HG03469 (cell line): ENCODE measurements around the gene HERPUD1.
"Not testable (repeated sequence)": the region's sequence is repeated elsewhere in the genome, so short reads cannot be mapped to it uniquely, and the experiment has no call there.

Experiments
- ATAC-seq: cut with Tn5 transposase; IDR thresholded peaks from one replicate; pipeline ENCODE4 v1.9.1; 2021; ENCODE audit warnings: mild to moderate bottlenecking, moderate library complexity, moderate number of reproducible peaks; ENCODE audit not compliant: unreplicated experiment

The HERPUD1 gene

DNA sequence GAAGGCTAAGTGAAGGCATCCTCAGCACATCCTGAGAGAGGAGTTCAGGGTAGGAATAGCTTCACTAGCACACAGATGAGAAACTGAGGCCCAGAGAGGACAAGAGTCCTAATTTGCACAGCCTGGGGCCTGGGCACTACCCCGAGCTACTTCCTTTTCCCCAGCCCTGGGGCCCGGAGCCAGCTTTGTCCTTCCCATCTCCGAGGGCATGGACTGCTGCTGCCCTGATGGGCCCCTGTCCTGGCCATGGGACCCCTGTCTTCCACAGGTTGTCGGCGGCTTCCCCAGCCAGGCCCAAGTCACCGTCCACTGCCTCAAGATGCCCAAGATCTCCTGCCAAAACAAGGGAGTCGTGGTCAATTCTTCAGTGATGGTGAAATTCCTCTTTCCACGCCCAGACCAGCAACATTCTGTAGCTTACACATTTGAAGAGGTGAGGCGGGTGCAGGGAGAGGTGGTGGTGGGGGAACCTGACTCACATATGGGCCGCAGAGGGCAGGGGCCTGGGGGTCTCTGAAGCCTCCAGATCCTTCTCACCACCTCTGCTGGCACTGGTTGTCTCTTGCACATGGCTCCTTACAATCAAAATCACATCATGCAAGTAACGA, 46.0 kb downstream of the HERPUD1 start:
- no peak for ATAC-seq

DNA sequence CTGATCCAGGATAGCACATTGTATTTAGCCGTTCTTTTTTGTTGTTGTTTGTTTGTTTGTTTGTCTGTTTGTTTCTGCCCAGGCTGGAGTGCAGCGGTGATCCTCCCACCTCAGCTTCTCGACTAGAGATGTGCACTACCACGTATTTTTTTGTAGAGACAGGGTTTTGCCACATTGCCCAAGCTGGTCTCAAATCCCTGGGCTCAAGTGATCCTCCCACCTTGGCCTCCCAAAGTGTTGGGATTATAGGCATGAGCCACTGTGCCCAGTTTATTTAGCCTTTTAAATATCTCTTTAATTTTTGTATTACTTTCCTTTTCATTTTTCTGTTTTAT, 48.2 kb downstream of the HERPUD1 start:
- no peak for ATAC-seq

DNA sequence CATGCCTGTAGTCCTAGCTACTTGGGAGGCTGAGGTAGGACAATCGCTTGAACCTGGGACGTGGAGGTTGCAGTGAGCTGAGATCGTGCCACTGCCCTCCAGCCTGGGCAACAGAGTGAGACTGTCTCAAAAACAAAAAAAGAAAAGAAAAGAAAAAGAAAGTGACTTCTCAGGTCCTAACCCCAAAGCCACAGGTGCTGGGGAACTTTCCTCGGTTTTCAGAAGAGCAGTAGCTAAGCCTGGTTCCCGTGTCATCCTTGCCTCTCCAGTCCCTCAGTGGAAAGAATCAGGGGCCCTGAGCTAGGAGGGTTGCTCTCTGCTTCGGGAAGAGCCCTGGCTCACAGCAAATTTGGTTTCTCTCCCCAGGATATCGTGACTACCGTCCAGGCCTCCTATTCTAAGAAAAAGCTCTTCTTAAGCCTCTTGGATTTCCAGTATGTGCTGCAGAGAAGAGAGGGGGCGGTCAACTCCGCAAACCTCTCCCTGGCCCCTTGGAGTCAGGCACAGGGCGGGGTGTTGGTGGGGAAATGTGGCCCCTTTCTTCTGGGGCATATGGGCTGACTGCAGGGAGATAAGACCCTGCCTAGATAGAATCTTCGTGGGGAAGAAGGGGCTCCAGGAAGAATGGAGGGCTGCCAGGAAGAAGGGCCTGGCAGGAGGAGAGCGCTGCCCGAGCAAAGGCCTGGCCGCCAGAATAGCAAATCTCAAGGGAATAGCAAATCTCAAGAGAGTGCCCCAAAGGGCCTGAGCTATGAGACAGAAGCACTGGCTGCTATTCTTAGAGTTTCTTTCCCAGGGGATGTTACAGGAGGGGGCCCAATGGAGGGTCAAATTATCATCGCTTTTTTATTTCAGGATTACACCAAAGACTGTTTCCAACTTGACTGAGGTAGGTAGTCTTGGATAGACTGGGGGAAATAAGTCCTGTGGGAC, 49.1 kb downstream of the HERPUD1 start:
- no peak for ATAC-seq

DNA sequence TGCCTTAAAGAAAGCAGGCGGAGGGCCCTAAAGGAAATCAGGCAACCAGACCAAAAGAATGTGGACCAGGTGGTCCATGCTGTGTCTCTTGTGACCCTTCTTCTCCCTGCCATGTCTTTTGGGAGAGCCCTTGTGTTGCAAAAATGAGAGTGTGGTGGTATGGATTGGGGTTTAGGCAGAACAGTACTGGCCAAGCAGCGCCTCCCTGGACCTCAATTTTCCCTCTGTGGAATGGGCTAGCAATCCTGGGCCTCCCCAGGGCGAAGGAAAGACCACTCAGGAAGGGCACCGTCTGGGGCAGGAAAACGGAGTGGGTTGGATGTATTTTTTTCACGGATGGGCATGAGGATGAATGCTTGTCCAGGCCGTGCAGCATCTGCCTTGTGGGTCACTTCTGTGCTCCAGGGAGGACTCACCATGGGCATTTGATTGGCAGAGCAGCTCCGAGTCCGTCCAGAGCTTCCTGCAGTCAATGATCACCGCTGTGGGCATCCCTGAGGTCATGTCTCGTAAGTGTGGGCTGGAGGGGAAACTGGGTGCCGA, 49.9 kb downstream of the HERPUD1 start:
- no peak for ATAC-seq

DNA sequence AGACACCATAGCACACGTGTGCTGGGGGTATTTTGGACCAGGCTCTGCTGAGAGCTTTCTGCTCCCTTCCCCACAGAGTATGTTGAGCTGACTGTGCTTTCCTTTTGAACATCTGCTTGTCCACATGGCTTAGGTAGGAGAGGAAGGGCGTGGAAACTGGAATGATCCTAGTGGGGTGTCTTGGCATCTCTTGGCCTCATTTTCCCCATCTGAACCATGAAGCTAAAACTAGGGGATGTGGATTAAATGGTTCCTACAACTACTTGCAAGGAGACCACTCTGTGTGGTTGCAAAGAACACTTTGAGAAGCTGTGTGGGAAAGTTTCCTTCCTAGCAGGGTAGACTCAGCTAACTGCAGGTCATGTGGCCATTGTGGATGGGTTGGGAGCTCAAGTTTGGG, 50.8 kb downstream of the HERPUD1 start:
- ATAC-seq, result no peak

DNA sequence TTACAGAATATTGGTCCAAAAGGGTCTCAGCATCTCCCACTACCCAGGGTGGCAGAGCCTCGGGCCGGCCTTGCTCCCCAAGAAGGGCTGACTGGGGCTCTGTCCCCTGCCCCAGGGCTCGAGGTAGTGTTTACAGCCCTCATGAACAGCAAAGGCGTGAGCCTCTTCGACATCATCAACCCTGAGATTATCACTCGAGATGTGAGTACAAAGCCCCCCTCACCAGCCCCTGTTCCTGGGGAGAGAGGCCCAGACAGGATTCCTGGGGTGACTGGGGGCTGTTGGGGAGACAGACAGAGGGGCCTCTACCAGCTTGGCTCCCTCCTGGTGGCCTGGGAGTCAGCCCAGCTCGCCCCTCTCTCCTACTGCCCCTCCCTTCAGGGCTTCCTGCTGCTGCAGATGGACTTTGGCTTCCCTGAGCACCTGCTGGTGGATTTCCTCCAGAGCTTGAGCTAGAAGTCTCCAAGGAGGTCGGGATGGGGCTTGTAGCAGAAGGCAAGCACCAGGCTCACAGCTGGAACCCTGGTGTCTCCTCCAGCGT, 51.3 kb downstream of the HERPUD1 start:
- ATAC-seq, result no peak

DNA sequence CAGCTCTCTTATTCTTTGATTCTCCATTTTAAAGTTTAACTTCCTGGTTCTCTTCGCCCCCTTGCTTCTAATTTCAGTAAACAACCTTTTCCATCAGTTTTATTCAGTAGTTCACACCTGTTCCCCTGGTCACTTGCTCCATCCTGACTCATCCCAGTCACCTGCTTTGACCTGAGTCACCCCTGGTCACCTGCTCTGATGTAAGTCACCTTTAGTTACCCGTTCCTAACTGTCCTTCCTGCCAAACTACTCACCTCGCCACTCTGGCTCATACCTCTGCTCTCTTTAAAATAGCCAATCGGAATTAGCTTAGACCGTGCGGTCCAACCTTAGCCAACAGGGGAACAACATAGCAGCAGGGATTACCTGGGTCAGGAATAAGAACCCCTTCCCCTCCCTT, 52.7 kb downstream of the HERPUD1 start:
- ATAC-seq, result no peak

DNA sequence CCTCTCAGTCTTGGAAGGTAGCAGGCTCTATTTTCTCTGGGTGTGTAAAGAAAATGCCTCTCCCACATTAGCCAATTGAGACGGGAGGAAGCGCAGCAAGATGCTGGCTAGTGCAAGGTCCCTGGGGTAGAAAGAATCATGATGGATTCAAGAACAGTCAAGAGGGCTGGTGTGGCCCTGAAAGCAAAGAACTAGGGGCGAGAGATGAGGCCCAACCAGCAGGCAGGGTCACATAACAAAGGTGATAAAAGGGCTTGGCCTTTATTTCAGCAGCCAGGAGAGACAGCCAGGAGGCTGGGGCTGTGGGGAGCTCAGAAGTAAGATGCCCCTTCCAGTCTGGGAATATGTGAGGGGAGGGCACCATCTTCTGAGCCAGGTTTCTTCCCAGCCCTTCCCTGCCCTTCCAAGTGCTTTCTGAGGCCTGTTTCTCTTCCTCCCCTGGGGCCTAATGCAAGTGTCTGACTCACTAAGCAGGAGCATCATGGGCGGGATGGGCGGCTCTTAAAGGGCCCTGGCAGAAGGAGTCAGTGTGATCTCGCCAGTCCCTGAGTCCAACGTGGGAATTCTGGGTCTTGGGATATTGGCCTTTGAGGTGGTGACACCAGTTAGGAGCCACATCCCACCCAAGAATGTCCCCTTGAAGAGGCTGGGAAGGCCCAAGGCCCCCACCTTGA, 53.5 kb downstream of the HERPUD1 start:
- ATAC-seq, result no peak

DNA sequence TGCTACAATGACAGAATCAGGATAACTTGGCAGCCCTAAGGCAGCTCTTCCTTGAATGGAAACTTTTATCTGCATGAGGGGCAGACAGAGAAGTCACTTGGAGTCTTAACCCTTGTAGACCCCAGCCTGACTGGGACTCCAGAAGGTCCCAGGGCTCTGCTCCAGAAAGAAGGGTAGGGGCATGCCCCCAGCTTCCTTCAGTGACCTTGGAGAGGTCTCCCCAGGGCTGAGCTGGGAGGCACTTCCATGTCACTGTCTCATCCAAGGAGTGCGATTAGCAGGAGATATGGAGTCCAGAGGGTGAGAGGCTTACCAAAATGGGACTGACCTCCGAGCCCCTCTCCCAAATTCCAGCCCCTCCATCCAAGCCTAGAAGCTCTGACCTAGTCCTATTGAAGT, 54.0 kb downstream of the HERPUD1 start:
- ATAC-seq, result no peak

DNA sequence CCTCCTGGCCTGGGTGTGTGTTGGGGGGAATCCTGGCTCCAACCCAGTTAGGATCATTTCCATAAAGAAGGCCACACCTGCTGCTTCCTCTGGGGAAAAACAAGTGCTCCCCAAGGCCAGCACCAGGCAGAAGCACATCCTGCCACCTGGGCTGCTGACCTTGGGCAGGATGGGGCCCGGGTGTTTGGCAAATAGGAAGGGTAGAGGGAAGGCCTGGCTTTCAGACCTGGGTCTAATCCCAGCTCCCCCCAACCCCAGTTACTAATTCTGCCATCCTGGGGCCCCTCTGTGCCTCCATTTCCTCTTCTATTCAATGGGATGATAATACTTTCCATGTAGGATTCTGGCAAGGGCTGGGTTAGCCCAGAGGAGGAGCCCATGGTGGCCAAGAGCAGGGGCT, 54.4 kb downstream of the HERPUD1 start:
- no peak for ATAC-seq

DNA sequence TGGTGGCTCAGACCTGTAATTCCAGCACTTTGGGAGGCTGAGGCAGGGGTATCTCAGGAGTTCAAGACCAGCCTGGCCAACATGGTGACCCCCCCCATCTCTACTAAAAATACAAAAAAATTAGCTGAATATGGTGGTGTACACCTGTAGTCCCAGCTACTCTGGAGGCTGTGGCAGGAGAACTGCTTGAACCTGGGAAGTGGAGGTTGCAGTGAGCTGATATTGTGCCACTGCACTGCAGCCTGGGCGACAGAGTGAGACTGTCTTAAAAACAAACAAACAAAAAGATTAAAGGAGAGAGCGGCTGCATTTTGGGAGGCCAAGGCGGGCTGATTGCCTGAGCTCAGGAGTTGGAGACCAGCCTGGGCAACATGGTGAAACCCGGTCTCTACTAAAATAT, 55.0 kb downstream of the HERPUD1 start:
- ATAC-seq, result not testable (repeated sequence)

DNA sequence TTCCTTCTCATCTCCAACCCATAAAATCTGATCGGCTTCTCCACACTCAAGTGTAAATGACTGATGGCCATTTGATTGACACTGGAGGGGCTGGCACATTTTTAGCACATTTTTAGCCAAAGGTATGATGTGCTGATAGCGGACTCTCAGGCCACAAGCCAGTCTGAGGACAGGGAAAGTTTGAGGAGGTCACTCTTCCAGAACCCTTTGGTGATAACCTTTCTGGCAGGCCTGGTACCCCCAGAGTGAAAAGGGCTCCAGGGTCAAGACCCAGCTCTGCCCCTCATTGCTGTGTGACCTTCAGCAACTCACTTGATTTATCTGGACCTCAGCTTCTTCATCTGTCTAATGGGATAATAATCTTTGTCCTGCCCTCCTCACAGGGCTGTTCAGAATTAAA, 55.8 kb downstream of the HERPUD1 start:
- no peak for ATAC-seq

DNA sequence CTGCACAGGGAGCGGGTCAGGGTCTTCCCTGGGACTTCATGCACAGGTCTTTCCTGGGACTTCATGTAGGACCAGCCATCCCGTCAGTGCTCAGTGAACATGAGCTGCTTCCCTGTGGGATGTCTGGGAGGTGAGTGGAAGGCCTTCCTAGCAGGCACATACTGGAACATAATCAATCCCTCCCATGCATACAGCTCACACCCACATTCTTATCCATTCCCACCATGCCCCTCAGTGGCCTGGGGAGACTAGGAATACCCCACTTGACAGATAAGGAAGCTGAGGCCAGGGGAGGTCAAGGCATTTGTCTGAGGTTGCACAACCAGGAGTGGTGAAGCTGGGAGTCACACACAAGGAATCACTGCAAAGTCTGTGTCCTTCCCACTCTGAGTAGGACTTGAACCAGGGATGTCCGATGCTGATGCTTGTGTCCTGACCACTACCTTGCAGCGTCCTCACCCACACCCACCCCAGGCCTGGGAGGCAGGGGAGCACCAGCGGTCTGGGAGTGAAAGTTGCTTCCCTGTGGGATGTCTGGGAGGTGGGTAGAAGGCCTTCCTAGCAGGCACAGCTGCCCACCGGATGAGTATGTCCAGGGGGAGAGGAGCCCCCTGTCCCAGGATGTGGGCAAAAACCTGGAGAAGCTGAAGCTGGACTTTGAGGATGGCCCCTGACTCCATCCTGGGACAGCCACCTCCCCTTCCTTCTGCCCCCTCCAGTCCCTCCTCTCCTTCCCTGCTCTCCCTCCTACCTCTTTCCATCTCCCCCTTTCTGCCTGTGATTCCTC, 56.4 kb downstream of the HERPUD1 start:
- ATAC-seq, result no peak

DNA sequence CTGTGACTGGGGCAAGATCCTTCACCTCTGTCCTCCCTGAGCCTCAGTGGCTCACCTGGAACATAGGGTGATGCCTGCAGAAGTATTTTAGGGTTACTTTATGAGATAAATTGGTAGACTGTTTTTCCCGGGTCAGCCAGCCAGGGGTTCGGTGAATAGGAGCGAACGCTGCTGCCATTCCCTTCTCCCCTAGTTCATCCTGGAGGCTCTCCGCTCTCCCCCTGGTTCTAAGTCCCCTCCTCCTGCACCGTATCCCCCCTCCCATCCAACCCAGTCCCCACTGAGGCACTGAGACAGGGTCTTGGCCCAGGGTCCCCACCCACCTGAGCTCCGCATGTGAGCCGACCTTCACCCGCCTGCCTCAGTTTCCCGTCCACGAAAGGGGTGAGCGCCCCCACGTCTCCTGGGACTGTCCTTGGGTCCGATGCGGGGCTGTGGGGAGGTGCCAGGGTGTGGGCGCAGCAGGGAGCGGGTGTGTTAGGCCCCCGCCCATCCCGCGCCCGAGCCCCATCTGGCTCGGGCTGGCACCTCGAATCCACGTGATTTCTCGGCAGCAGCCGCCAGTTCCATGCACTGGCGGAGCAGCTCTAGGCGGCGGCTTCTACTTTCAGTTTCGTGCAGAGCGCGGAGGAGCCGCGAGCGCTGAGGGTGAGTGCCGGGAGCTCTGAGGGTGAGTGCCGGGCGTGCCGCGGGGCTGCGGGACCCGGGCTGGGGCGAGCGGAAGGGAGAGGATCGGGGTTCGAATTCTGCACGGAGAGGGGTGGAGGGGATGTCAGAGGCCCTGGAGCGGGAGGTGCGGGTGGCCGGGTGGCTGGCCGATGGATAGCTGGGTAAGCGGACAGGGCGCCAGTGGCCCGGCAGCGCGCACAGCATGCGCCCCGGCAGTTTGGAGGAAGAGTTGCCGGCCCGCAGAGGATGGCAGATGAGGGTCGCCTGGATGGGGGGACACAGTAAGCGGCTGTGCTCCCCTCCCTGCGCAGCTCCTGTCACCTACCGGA, 57.3 kb downstream of the HERPUD1 start, which contains the start of gene NLRC5:
NLRC5 (plus strand) TSS at position 610 of the 998 bp plus-strand sequence. CDS start 31,156 bp downstream, outside the sequence.
- peak; percentile 60 for ATAC-seq

DNA sequence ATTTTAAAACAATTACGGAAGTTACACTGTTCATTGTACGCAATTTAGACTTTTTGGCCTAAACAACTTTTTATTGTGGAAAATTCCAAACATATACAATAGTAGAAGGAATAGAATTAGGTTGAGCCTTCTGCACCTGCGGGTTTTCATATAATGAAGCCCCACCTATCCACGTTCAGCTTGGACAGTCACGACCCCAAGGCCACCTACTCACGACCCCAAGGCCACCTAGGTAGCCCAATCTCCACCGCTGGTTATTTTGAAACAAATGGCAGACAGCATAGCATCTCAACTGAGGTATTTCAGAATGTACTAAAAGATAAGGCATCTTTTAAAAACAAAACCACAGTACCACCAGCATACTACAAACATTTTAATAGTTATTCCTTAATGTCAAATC, 58.0 kb downstream of the HERPUD1 start:
- no peak for ATAC-seq

DNA sequence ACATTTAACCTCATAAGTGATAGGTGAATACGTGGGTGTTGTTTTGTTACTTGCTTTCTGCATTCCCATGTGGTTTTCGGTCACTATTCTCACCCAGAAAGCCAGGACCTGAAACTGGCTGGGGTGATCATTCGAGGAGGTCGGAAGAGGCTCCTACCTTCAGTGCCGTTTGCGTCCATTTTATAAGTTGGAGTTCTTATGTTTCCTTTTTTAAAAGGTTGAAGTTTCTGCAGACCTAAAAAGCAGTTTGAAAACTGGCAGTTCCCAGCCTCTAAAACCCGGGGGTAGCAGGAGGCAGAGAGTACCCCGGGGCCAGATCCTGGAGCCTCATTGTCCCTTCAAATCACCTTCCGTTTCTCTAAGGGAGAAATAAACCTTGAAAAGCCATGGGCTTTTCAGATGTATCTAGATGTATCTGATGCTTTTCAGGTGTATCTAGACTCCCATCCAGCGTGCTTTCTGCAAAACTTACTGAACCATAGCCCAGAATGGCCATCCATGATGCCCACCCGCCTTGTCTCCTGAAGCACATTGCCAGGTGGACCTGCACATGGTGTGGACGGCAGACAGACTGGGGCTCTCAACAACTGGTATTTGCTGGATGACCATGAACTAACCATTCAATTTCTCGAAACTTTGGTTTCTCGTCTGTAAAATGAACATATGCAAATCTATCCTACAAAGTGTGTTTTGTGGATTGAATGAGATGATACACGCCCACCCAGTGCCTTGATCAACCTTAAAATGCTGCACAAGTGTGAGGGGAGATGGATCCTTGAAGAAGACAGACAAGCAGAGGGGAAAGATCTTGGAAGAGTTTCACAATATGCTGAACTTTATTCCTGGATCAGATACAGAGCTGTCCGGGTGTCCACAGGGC, 58.7 kb downstream of the HERPUD1 start:
- no peak for ATAC-seq

DNA sequence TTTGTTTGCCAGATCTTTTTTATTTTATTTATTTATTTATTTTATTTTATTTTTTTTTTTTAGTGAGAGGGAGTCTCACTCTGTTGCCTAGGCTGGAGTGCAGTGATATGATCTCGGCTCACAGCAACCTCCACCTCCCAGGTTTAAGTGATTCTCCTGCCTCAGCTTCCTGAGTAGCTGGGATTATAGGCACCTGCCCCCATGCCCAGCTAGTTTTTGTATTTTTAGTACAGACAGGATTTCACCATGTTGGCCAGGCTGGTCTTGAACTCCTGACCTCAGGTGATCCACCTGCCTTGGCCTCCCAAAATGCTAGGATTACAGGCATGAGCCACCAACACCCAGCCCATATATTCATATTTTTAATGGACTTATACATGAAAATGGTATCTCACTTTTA, 60.5 kb downstream of the HERPUD1 start:
- not testable (repeated sequence) for ATAC-seq

DNA sequence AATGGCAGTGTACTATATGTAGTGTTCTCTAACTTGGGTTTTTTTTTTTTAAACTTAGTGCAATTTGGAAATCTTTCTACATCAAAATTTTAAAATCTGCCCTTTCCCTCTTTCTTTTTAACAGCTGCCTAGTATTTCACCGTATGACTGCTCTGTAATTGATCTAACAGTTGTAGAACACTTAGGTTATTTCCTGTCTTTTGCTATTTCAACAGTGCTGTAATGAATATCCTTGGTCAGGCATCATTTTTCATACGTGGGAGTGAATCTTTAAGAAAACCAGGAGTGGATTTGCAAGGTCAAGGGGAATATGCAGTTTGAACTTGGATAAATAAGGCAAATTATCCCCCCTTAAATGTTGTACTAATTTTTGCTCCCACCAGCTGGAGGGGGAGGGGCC, 61.3 kb downstream of the HERPUD1 start:
- ATAC-seq, result no peak
